ENCODE data around the gene HDAC4.

DNA sequence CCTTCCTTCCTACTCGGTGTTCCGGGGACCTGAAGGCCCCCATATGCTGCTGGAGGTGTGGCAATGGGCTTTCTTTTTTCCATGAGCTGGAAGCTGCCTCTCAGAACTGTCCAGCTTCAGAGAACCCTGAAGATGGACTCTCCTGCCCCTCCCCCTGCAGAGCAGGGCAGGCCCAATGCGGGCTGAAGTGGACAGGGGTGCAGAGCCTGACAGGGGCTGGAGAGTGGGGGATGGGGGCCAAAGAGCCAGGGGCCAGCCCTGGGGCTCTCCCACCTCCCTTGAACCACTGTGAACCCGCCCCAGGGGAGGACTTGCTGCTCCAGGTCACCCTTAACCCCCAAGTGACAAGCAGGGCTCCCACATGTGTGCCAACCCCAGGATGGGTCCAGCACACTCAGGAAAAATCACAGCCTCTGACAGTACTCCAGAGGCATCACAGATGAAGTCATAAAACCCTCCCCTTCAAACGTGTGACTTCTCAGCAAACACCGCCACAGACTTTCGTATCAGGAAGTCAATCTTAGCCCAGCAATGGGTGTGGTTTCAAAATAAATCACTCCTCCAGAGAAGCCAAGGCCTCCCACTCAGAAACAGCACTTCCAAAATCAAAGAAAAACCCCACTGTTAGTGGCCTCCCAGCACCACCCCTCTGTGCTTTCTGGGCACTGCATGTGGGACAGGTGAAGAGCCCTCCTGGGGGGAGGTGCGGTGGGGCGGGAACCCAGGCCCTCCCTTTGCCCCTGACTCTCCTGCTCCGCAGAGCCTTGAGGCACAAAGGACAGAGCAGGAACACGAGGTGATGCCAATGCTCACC lies 135.8 kb downstream of the HDAC4 start:
- TF ChIP-seq, protein P1, sequence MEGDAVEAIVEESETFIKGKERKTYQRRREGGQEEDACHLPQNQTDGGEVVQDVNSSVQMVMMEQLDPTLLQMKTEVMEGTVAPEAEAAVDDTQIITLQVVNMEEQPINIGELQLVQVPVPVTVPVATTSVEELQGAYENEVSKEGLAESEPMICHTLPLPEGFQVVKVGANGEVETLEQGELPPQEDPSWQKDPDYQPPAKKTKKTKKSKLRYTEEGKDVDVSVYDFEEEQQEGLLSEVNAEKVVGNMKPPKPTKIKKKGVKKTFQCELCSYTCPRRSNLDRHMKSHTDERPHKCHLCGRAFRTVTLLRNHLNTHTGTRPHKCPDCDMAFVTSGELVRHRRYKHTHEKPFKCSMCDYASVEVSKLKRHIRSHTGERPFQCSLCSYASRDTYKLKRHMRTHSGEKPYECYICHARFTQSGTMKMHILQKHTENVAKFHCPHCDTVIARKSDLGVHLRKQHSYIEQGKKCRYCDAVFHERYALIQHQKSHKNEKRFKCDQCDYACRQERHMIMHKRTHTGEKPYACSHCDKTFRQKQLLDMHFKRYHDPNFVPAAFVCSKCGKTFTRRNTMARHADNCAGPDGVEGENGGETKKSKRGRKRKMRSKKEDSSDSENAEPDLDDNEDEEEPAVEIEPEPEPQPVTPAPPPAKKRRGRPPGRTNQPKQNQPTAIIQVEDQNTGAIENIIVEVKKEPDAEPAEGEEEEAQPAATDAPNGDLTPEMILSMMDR (IDR thresholded peaks at IDR 0.05) = peak in 1 of 6 experiments; percentile 21
- TF ChIP-seq POLR2A (IDR thresholded peaks at IDR 0.05) = peak in 1 of 2 donors; percentile 6
